Heart right ventricle (tissue), 16 donors: Measurements from ENCODE around the gene PGBD5. TPM values are rescaled to one million over a fixed set of nuclear protein-coding genes. Genes with fewer than 3 reads are reported as not detected.

ENCODE experiments used
- ATAC-seq, 8 donors: fragments of 200-7000 bp; cut with Tn5 transposase; one replicate each; pipeline ENCODE4 v1.9.1; 2020; ENCODE audit warnings: mild to moderate bottlenecking in 8 of 8, moderate library complexity in 8 of 8, moderate number of reproducible peaks in 1 of 8
- DNase-seq, 2 donors: peaks; one replicate each; pipeline ENCODE4 v3.0.0-alpha.2; 2020
- H3K27ac ChIP-seq, 10 donors: fragments of 200-600 bp; sonication (generic) in 2 of 10; one replicate each; pipeline versions ENCODE4 v1.5.0 to v1.8.0; 2020 to 2022; ENCODE audit warnings: mild to moderate bottlenecking in 3 of 10
- H3K27me3 ChIP-seq, 7 donors: fragments of 200-600 bp; one replicate each; pipeline ENCODE4 v1.8.0; 2021 to 2022; ENCODE audit warnings: mild to moderate bottlenecking in 2 of 7
- H3K36me3 ChIP-seq, 9 donors: fragments of 200-600 bp; sonication (generic) in 1 of 9; one replicate each; pipeline versions ENCODE4 v1.5.0 to v1.8.0; 2020 to 2022; ENCODE audit warnings: mild to moderate bottlenecking in 2 of 9
- H3K4me1 ChIP-seq, 9 donors: fragments of 200-600 bp; sonication (generic) in 1 of 9; one replicate each; pipeline versions ENCODE4 v1.5.0 to v1.8.0; 2020 to 2022; ENCODE audit warnings: mild to moderate bottlenecking in 4 of 9
- H3K4me3 ChIP-seq, 10 donors: fragments of 200-600 bp; sonication (generic) in 2 of 10; one replicate each; pipeline versions ENCODE4 v1.5.0 to v1.8.0; 2020 to 2022; ENCODE audit warnings: mild to moderate bottlenecking in 7 of 10, moderate library complexity in 2 of 10
- H3K9me3 ChIP-seq, 11 donors: fragments of 200-600 bp in 10 of 11; sonication (generic) in 2 of 11; one replicate each; pipeline versions ENCODE4 v1.5.0 to v1.8.0; 2013 to 2022; ENCODE audit warnings: mild to moderate bottlenecking in 2 of 11, control low read depth in 1 of 11, moderate library complexity in 1 of 11
- CTCF ChIP-seq, 9 donors: fragments of 200-600 bp; sonication (generic) in 2 of 9; IDR thresholded peaks; one replicate each; pipeline versions ENCODE4 v1.5.0 to v1.8.0; 2021 to 2022; ENCODE audit warnings: antibody characterized with exemption in 9 of 9, mild to moderate bottlenecking in 5 of 9, moderate library complexity in 1 of 9
- WGBS, 2 donors: extraction: QIAGEN DNeasy Blood & Tissue Kit; methylation state at CpG; one replicate each; pipeline ENCODE4 v1.1.7; 2013; ENCODE audit warnings: inconsistent platforms in 1 of 2; 5-methylcytosine and 5-hydroxymethylcytosine counted together
- intact Hi-C, 10 donors: fragments of 100-400 bp; cut with DNase I; formaldehyde crosslinking; loops; one replicate each; pipeline versions ENCODE4 v1.11.1 to v1.14.2; 2022
- polyA plus RNA-seq, 2 donors: library from polyadenylated mRNA; stranded (reverse); fragments of 200-250 nt; gene quantifications; one replicate each; pipeline ENCODE4 v1.2.3, GENCODE V29; 2013
- total RNA-seq, 10 donors: library from RNA; stranded (reverse); fragmentation: NEBNext Ultra II Directional in 3 of 10; extraction: Animal tissue kit (Norgen Biotek cat#: 25700) in 3 of 10; gene quantifications; one replicate each; pipeline versions ENCODE4 v1.2.1 to v1.2.4, GENCODE V29; 2021 to 2023
- donor health status: Arrhythmogenic right ventricular cardiomyopathy.
- donor health status: ischemic (EF 13 %, LVEDD 7.1; RV severe dilation, severe dysfunction).
- donor health status: healthy with polysubstance abuse.
- donor health status: DM: no; HTN: yes; CAD: no.
- donor health status: DM: no; HTN: no; CAD: no.
- donor health status: ischemic (EF 25% LVEDD 6.9; RV normal size, moderate dysfunction).
- donor health status: ischemic (EF 25% LVEDD 5.7; RV mildly dilated, moderate dysfunction).
- donor health status: healthy.
- donor health status: DM: yes; HTN: yes; CAD: no.
- donor health status: Ischemic cardiomyopathy.
- donor health status: ischemic (EF 35%, LVEDD 5.7; RV mildly dilated, moderate dysfunction).
- donor health status: nonischemic (EF 11% LVEDD 7.7; RV severe dilation, severe dysfunction).
- donor health status: DM: yes; HTN: yes; CAD: no.
- donor health status: PGD.
- donor health status: ischemic (EF 29% LVEDD 5.4; RV normal size, mild dysfunction).
- donor health status: nonischemic (EF 23%, LVEDD 6.1; RV moderate dilation, normal function).

The PGBD5 gene
- total and polyA plus RNA-seq, 12 donors = 0.52 to 11.4 (median 7.9) TPM

GRCh38 chr1:230430499-230430898 is 4.4 kb upstream of the PGBD5 start:
- DNase-seq (no peak), ATAC-seq (no peak)
- no peak for TF ChIP-seq CTCF (IDR thresholded peaks at IDR 0.05)
- no peak overlapping the region for H3K27ac ChIP-seq
- 55 to 93% methylated on average over 1 of the region's 1 CpG for WGBS, 2 donors
- H3K36me3 ChIP-seq = no peaks in the 10 kb centered on the region
- H3K4me3 ChIP-seq = no peak overlapping the region
- intact Hi-C loops = no loop called here
- no peaks in the 10 kb centered on the region for H3K9me3 ChIP-seq
- peaks cover 0 to 16% (median 4%) of the 10 kb centered on the region in 9 donors for H3K4me1 ChIP-seq
- peaks cover 0 to 28% (median 15%) of the 10 kb centered on the region in 7 donors for H3K27me3 ChIP-seq

- Histone ChIP-seq H3K27ac (peak overlapping the region in 2 of 10 donors; percentile 9 to 25), H3K27me3 (peaks cover 0 to 39% (median 28%) of the 10 kb centered on the region in 7 donors), H3K36me3 (no peaks in the 10 kb centered on the region), H3K4me3 (no peak overlapping the region), H3K4me1 (peaks cover 4 to 28% (median 14%) of the 10 kb centered on the region in 9 donors), H3K9me3 (no peaks in the 10 kb centered on the region)
- no peak for TF ChIP-seq CTCF (IDR thresholded peaks at IDR 0.05)
- DNase-seq (no peak), ATAC-seq (peak in 2 of 8 donors; percentile 47 to 66)
- intact Hi-C loops = no loop called here
- WGBS, 2 donors = 78 to 79% methylated on average over 2 of the region's 2 CpGs
These were observed 3.1 kb upstream of the PGBD5 start for GRCh38 chr1:230429067-230429735.

- H3K27me3 ChIP-seq = peaks cover 0 to 51% (median 41%) of the 10 kb centered on the region in 7 donors
- DNase-seq (no peak), ATAC-seq (no peak)
- intact Hi-C loops = no loop called here
- no peaks in the 10 kb centered on the region for H3K36me3 ChIP-seq
- no peak for TF ChIP-seq CTCF (IDR thresholded peaks at IDR 0.05)
- no peak overlapping the region for H3K27ac ChIP-seq
- H3K9me3 ChIP-seq = no peaks in the 10 kb centered on the region
- H3K4me3 ChIP-seq = no peak overlapping the region
- H3K4me1 ChIP-seq = peaks cover 4 to 28% (median 14%) of the 10 kb centered on the region in 9 donors
- WGBS, 2 donors = 22 to 29% methylated on average over 3 of the region's 3 CpGs
These were observed 1.8 kb upstream of the PGBD5 start for GRCh38 chr1:230427981-230428380.

GRCh38 chr1:230427094-230427876 is 1.2 kb upstream of the PGBD5 start:
- peak overlapping the region in 2 of 10 donors; percentile 53 to 55 for H3K4me3 ChIP-seq
- no peak for TF ChIP-seq CTCF (IDR thresholded peaks at IDR 0.05)

More at GRCh38 chr1:230427094-230427876, 1.2 kb upstream of the PGBD5 start:
- DNase-seq (no peak), ATAC-seq (no peak)
- no peaks in the 10 kb centered on the region for H3K9me3 ChIP-seq
- H3K27me3 ChIP-seq = peaks cover 0 to 58% (median 42%) of the 10 kb centered on the region in 7 donors
- H3K4me1 ChIP-seq = peaks cover 4 to 28% (median 14%) of the 10 kb centered on the region in 9 donors
- WGBS, 2 donors = 49 to 51% methylated on average over 11 of the region's 11 CpGs
- no peaks in the 10 kb centered on the region for H3K36me3 ChIP-seq
- H3K27ac ChIP-seq = no peak overlapping the region
- intact Hi-C loops = no loop called here
